A549 (cell line): ENCODE measurements around the gene TMEM95.

Experiments
- EP300 ChIP-seq, 2 experiments: fragments of >200 bp; sonication (Bioruptor Twin); formaldehyde crosslinking; IDR thresholded peaks; 2 replicates in 1 of 2; 3 replicates in 1 of 2; pipeline ENCODE4 v1.6.1; 2016 to 2017
- HDAC2 ChIP-seq: fragments of 200-600 bp; sonication (generic); IDR thresholded peaks from 2 replicates; pipeline ENCODE4 v1.6.1; 2016
- NR3C1 ChIP-seq: fragments of >200 bp; sonication (Bioruptor Twin); formaldehyde crosslinking; IDR thresholded peaks from 3 replicates; pipeline ENCODE4 v1.6.1; 2017
- POLR2A ChIP-seq: IDR thresholded peaks from 2 replicates; pipeline ENCODE4 v1.6.1; 2012; ENCODE audit warnings: mild to moderate bottlenecking, low read length
- SMC3 ChIP-seq: fragments of >200 bp; sonication (Bioruptor Twin); formaldehyde crosslinking; IDR thresholded peaks from 3 replicates; pipeline ENCODE4 v1.6.1; 2018; ENCODE audit warnings: inconsistent platforms
- ZFP36 ChIP-seq: fragments of 450-650 bp; IDR thresholded peaks from 2 replicates; pipeline ENCODE4 v1.6.1; 2014; ENCODE audit warnings: borderline replicate concordance; ENCODE audit not compliant: partially characterized antibody
- TF ChIP-seq, protein P1 (sequence below): fragments of >200 bp; sonication (Bioruptor Twin); formaldehyde crosslinking; IDR thresholded peaks from 3 replicates; pipeline ENCODE4 v1.5.1; 2016
- TF ChIP-seq, protein P2 (sequence below): fragments of 200-600 bp; sonication (generic); IDR thresholded peaks from 2 replicates; pipeline ENCODE4 v1.6.1; 2016; ENCODE audit warnings: antibody characterized with exemption, mild to moderate bottlenecking, moderate library complexity

DNA sequence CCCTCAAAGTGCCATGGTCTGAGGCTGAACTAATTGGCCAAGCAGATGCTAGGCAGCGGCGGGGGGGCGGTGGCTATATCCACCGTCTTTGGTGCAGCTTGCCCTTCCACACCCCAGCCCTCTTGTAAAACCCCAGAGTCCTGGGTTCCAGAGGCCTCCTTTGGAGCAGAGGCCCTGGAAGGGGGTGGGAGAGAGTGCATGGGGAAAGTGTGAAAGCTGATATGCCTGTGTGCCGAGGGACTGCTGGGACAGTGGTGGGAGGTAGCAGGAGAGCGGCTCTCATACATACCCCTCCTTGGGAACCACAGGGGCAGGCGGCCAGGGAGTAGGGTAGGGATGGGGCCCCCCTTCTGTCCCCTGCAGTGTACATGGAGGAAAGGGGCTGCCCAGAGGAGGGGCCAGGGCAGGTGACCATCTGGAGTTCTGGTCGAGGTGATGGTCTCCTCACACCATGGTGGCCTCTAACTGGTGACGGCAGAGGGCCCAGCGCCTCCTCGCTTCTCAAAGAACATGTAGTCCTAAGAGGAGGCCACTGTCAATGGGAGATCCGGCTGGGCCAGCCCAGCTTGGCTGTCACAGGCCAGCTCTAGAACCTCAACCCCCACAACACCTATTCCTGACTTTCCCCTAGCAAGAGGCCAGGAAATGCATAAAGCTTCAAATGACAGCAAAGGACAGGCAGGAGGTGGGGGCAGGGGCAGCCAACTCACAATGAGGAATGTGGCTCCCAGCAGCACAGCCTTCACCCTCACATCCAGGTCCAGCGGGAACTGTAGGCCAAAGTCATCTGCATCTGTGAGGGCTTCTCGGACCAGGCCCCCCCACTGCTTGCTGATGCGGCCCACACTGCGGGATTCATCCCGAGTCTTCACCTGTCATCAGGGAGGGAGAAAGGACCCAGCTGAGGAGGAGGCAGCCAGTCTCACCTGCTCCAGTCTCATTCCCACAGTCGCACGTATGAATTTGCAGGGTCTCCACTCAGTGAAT, 35.3 kb downstream of the TMEM95 start:
- TF ChIP-seq, protein P1, sequence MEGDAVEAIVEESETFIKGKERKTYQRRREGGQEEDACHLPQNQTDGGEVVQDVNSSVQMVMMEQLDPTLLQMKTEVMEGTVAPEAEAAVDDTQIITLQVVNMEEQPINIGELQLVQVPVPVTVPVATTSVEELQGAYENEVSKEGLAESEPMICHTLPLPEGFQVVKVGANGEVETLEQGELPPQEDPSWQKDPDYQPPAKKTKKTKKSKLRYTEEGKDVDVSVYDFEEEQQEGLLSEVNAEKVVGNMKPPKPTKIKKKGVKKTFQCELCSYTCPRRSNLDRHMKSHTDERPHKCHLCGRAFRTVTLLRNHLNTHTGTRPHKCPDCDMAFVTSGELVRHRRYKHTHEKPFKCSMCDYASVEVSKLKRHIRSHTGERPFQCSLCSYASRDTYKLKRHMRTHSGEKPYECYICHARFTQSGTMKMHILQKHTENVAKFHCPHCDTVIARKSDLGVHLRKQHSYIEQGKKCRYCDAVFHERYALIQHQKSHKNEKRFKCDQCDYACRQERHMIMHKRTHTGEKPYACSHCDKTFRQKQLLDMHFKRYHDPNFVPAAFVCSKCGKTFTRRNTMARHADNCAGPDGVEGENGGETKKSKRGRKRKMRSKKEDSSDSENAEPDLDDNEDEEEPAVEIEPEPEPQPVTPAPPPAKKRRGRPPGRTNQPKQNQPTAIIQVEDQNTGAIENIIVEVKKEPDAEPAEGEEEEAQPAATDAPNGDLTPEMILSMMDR, result no peak
- TF ChIP-seq, protein P2, sequence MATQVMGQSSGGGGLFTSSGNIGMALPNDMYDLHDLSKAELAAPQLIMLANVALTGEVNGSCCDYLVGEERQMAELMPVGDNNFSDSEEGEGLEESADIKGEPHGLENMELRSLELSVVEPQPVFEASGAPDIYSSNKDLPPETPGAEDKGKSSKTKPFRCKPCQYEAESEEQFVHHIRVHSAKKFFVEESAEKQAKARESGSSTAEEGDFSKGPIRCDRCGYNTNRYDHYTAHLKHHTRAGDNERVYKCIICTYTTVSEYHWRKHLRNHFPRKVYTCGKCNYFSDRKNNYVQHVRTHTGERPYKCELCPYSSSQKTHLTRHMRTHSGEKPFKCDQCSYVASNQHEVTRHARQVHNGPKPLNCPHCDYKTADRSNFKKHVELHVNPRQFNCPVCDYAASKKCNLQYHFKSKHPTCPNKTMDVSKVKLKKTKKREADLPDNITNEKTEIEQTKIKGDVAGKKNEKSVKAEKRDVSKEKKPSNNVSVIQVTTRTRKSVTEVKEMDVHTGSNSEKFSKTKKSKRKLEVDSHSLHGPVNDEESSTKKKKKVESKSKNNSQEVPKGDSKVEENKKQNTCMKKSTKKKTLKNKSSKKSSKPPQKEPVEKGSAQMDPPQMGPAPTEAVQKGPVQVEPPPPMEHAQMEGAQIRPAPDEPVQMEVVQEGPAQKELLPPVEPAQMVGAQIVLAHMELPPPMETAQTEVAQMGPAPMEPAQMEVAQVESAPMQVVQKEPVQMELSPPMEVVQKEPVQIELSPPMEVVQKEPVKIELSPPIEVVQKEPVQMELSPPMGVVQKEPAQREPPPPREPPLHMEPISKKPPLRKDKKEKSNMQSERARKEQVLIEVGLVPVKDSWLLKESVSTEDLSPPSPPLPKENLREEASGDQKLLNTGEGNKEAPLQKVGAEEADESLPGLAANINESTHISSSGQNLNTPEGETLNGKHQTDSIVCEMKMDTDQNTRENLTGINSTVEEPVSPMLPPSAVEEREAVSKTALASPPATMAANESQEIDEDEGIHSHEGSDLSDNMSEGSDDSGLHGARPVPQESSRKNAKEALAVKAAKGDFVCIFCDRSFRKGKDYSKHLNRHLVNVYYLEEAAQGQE, result no peak
- TF ChIP-seq POLR2A (no peak), HDAC2 (no peak), SMC3 (no peak), EP300 (IDR thresholded peaks at IDR 0.05) (no peak), ZFP36 (no peak), NR3C1 (no peak)
